Stimulated activated CD8-positive, alpha-beta memory T cell treated with anti-CD3 and anti-CD28 coated beads, Interleukin-4, amount 100 ng/mL, for 48 hours (primary cell): ENCODE results near the gene KLHL7.
"Not testable (repeated sequence)": the region's sequence is repeated elsewhere in the genome, so short reads cannot be mapped to it uniquely, and the experiment has no call there.

Experiments
- DNase-seq: peaks from one replicate; pipeline ENCODE4 v3.0.0-alpha.2; 2020

KLHL7 gene

DNA sequence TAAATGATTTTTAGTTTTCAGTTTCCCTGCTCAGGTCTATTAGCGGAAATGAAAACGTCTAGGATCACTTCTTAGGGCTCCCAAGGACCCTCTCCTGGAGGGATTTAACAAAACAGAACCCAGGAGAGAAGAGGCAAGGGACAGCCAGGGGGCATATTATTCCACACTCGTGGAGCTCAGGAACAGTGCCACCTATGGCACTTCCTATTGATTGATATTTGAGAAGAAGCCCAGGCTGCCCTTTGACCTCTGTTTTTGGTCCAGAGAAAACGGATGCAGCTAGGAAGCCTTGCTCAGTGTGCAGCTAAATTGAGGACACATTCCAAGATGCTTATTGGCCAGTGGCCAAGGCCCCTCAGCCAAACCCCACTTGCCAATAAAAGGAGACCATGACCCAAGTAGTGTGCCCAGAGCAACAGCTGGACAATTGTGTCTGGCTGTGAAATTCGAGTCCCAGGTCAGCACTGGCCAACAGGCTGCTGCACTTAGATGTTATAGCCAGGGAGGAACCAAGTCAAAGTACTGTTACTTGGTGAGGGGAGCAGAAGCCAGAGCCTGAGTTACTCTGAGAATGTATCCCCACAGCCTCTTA is 117.0 kb downstream of the KLHL7 start:
- no peak for DNase-seq

DNA sequence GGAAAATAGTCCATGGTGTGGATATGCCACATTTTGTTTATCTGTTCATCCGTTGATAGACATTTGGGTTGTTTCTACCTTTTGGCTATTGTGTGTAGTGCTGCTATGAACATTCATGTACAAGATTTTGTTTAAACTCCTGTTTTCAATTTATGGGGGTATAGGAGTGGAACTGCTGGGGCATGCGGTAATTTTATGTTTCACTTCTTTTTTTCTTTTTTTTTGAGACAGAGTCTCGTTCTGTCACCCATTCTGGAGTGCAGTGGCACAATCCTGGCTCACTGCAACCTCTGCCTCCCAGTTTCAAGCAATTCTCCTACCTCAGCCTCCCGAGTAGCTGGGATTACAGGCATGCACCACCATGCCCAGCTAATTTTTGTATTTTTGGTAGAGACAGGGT is 118.8 kb downstream of the KLHL7 start:
- not testable (repeated sequence) for DNase-seq

DNA sequence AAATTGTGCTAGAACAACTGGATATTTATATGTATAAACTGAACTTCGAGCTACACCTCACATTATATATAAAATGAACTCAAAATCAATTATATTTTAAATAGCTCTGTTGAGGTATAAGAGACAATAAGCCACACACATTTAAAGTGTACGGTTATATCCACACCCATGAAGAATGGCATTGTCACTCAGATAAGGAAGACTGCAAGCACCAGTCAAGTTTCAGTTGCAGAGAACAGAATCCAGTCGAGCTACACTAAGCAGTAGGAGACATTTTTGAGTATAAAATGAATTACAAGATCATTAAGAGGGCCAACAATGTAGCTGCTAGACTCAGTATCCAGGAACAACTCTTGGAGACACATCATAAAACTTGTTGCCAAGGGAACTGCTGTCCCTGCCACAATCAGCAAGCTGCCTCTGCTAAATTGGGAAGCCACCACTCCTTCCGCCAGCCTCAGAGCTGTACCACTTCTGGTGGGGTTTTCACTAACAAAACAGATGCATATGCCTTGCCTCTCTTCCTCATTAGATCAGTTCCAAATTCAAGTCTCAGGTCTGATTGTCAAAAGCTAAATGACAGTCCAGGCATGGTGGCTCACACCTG is 121.4 kb downstream of the KLHL7 start:
- DNase-seq: no peak
